ENCODE data around the gene CFD.

Gene CFD

DNA sequence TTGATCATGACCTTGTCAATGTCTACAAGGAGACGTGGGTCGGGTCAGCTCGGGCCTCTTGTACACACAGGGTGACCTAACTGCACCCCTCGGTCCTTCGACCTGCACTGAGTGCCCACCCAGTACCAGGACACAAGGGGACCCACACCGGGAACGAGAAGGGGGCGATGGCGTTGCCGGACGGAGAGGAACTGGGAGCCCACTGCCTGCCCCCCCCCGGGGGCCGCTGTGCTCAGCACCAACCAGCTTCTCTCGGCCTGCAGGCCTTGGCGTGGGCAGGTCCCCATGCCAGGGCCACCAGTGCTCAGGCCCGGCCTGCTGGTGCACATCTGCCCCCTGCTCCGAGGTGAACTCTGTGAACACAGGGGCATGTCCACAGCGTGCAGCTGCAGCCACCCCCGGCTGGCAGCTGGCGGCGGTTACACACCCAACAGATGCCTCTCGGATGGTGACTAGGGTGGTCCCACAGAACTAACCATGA lies 14.1 kb downstream of the CFD start:
- no peak for TF ChIP-seq GABPA (IDR thresholded peaks at IDR 0.05; ENCODE audit: low read depth)
- TF ChIP-seq, protein P1, sequence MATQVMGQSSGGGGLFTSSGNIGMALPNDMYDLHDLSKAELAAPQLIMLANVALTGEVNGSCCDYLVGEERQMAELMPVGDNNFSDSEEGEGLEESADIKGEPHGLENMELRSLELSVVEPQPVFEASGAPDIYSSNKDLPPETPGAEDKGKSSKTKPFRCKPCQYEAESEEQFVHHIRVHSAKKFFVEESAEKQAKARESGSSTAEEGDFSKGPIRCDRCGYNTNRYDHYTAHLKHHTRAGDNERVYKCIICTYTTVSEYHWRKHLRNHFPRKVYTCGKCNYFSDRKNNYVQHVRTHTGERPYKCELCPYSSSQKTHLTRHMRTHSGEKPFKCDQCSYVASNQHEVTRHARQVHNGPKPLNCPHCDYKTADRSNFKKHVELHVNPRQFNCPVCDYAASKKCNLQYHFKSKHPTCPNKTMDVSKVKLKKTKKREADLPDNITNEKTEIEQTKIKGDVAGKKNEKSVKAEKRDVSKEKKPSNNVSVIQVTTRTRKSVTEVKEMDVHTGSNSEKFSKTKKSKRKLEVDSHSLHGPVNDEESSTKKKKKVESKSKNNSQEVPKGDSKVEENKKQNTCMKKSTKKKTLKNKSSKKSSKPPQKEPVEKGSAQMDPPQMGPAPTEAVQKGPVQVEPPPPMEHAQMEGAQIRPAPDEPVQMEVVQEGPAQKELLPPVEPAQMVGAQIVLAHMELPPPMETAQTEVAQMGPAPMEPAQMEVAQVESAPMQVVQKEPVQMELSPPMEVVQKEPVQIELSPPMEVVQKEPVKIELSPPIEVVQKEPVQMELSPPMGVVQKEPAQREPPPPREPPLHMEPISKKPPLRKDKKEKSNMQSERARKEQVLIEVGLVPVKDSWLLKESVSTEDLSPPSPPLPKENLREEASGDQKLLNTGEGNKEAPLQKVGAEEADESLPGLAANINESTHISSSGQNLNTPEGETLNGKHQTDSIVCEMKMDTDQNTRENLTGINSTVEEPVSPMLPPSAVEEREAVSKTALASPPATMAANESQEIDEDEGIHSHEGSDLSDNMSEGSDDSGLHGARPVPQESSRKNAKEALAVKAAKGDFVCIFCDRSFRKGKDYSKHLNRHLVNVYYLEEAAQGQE (IDR thresholded peaks at IDR 0.05; ENCODE audit: insufficient replicate concordance, low read depth), result no peak
- TF ChIP-seq, protein P2, sequence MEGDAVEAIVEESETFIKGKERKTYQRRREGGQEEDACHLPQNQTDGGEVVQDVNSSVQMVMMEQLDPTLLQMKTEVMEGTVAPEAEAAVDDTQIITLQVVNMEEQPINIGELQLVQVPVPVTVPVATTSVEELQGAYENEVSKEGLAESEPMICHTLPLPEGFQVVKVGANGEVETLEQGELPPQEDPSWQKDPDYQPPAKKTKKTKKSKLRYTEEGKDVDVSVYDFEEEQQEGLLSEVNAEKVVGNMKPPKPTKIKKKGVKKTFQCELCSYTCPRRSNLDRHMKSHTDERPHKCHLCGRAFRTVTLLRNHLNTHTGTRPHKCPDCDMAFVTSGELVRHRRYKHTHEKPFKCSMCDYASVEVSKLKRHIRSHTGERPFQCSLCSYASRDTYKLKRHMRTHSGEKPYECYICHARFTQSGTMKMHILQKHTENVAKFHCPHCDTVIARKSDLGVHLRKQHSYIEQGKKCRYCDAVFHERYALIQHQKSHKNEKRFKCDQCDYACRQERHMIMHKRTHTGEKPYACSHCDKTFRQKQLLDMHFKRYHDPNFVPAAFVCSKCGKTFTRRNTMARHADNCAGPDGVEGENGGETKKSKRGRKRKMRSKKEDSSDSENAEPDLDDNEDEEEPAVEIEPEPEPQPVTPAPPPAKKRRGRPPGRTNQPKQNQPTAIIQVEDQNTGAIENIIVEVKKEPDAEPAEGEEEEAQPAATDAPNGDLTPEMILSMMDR (IDR thresholded peaks at IDR 0.05; ENCODE audit: insufficient read depth, low read length), result no peak
- no peak for TF ChIP-seq SPI1 (IDR thresholded peaks at IDR 0.05; ENCODE audit: borderline replicate concordance, low read depth)
- no peak for TF ChIP-seq POLR2AphosphoS5 (IDR thresholded peaks at IDR 0.05; ENCODE audit: low read depth)
- H3K27ac ChIP-seq (replicated peaks), result no peak overlapping the region
- no peak for DNase-seq (ENCODE audit: low read depth in 1 of 2, low spot score in 1 of 2)
- H3K4me3 ChIP-seq (replicated peaks; ENCODE audit: insufficient read depth, low read length), result no peak overlapping the region
- no peaks in the 10 kb centered on the region for H3K27me3 ChIP-seq (ENCODE audit: insufficient read depth, poor library complexity, severe bottlenecking)

DNA sequence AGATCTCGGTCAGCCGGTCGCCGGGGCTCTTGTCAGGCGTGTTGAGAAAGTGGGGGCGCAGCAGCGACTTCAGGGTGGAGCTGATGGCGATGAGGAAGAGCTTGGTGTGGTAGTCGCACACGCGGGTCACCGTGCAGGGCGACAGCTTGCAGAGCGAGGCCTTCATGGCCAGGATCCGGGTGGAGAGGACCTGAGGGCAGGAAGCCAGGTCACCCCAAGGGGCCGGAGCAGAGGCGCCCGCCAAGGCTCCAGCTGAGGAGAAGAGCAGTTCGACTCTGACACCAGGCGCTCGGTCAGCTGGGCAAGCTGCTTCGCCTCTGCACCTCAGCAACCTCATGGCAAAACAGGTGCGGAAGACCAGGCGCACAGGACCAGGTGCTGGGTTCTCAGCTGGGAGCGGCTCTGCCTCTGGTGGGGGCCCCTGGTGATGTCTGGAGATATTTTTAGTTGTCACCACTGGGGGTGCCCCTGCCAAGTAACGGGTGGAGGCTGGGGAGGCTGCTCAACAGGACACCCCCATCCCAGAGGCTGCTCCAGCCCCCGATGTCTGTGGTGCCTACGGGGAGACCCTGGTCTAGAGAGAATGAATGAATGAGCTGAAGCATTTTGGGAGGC lies 15.9 kb downstream of the CFD start:
- TF ChIP-seq GABPA (IDR thresholded peaks at IDR 0.05; ENCODE audit: low read depth) (no peak), POLR2AphosphoS5 (IDR thresholded peaks at IDR 0.05; ENCODE audit: low read depth) (no peak), SPI1 (IDR thresholded peaks at IDR 0.05; ENCODE audit: borderline replicate concordance, low read depth) (no peak)
- TF ChIP-seq, protein P2 (IDR thresholded peaks at IDR 0.05; ENCODE audit: insufficient read depth, low read length), result no peak
- TF ChIP-seq, protein P1 (IDR thresholded peaks at IDR 0.05; ENCODE audit: insufficient replicate concordance, low read depth), result no peak
- no peaks in the 10 kb centered on the region for H3K27me3 ChIP-seq (ENCODE audit: insufficient read depth, poor library complexity, severe bottlenecking)
- DNase-seq (ENCODE audit: low read depth in 1 of 2, low spot score in 1 of 2), result no peak
- H3K27ac ChIP-seq (replicated peaks), result no peak overlapping the region
- H3K4me3 ChIP-seq (replicated peaks; ENCODE audit: insufficient read depth, low read length), result no peak overlapping the region

DNA sequence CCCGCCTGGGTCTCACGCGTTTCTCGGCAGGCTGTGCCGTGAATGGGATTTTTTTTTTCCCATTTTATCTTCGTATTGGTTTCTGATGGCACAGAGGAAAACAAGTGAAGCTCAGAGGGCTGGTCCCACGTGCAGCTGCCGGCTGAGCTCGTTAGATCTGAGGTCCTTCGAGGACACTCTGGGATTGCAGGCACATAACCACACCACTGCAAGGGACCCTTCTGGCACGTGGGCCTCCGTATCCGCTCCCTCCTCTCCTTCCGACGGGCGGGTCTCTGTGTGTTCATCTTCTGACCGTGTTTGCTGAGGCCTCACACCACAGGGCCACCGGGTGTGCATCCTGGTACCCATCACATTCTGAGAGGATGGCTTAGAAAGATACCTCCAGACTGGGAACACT lies 16.6 kb downstream of the CFD start:
- DNase-seq (ENCODE audit: low read depth in 1 of 2, low spot score in 1 of 2), result no peak
- TF ChIP-seq, protein P2 (IDR thresholded peaks at IDR 0.05; ENCODE audit: insufficient read depth, low read length), result no peak
- TF ChIP-seq SPI1 (IDR thresholded peaks at IDR 0.05; ENCODE audit: borderline replicate concordance, low read depth) (no peak), POLR2AphosphoS5 (IDR thresholded peaks at IDR 0.05; ENCODE audit: low read depth) (no peak), GABPA (IDR thresholded peaks at IDR 0.05; ENCODE audit: low read depth) (no peak)
- TF ChIP-seq, protein P1 (IDR thresholded peaks at IDR 0.05; ENCODE audit: insufficient replicate concordance, low read depth), result no peak
- Histone ChIP-seq H3K27me3 (ENCODE audit: insufficient read depth, poor library complexity, severe bottlenecking) (no peaks in the 10 kb centered on the region), H3K27ac (replicated peaks) (no peak overlapping the region), H3K4me3 (replicated peaks; ENCODE audit: insufficient read depth, low read length) (no peak overlapping the region)
